HG03460 (cell line): ENCODE data around the gene HCFC1R1.

ENCODE experiments used
- ATAC-seq: cut with Tn5 transposase; IDR thresholded peaks from one replicate; pipeline ENCODE4 v1.9.1; 2021; ENCODE audit not compliant: unreplicated experiment

The HCFC1R1 gene

DNA sequence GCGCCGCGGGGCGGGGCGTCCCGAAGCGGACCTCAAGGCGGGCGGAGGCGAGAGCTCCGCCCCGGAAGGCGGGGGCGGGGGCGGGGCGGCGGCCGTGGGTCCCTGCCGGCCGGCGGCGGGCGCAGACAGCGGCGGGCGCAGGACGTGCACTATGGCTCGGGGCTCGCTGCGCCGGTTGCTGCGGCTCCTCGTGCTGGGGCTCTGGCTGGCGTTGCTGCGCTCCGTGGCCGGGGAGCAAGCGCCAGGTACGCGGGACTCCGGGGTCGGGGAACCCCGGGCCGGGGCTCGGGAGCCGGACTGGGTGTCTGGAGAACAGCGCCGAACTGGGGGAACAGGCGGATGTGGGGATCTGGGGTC, 3.5 kb downstream of the HCFC1R1 start, which contains the start of gene TNFRSF12A:
Gene TNFRSF12A, plus strand, starts transcription at position 122 of the 357 bp plus-strand sequence. Its CDS starts 30 bp downstream, at position 152.
- ATAC-seq, result no peak

DNA sequence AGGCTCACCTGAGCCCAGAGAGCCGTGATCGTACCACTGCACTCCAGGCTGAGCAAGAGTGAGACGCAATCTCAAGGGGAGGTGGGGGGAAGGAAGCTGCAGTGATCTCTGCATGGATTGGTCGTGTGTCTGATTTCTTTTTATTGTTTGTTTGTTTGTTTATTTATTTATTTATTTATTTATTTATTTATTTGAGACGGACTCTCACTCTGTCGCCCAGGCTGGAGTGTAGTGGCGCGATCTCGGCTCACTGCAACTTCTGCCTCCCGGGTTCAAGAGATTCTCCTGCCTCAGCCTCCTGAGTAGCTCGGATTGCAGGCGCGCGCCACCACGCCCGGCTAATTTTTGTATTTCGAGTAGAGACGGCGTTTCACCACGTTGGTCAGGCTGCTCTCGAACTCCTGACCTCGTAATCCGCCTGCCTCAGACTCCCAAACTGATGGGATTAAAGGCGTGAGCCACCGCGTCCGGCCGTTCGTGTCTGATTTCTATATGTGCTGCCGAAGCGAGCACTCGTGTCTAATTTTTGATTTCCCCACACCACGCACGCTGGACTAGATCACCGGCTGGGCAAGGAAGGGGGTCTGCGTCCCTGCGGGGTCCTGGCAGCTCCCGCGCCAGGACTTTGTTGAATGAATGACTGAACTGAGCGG, 4.0 kb downstream of the HCFC1R1 start:
- no peak for ATAC-seq

DNA sequence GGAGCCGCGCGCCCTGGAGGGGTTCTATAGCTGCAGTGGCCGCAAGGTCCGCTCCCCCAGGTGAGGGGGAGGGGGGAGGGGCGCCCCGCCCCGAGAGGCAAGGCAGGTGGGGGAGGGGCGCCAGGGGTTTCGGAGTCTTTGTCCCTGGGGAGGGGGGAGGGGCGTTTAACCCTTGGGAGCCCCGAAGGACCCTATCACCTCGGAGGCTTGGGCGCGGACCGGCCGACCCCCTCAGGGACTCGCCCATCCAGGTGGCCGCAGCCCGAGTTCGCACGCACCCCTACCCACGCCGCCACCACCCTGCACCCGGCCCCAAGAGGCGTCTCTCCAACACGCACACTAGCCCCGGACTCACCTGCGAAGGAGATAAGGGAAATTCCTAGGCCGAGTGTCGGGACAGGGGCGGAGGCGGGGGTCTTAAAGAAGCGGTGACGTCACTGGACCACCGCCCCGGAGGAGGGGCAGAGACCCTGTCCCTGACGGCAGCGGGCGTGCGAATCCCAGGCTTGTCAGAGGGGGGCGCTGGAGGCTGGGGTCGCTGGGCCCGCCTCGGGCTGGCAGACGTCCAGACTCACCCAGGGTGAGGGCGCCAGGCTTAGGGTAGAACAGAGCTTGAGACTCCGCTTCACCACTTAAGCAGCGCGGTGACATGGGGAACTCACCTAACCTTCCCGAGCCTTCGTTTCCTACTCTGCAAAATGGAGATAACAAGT, 5.8 kb downstream of the HCFC1R1 start, which contains the start of gene CLDN6:
Gene CLDN6, minus strand, starts transcription at position 390 of the 713 bp plus-strand sequence. CDS start 2,162 bp downstream, outside the sequence.
- no peak for ATAC-seq

DNA sequence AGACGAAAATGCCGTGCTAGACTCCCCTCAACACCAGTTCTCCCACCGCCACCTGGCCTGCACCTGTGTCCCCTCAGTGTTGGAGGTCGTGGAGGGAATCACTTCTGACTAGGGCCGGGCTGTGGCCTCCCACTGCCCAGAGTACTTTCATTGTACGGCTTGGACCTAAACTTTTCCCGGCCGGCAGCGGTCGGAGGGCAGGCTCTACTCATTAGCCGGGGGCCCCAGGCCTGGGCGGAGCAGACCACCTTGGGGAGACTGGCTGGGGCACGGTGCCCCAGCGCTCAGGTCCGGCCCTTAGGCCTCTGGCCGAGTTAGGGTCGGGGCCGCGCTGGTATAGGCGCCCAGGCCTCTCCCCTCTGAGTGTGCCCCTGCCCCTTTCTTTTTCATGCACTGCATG, 6.4 kb downstream of the HCFC1R1 start:
- ATAC-seq, result no peak

DNA sequence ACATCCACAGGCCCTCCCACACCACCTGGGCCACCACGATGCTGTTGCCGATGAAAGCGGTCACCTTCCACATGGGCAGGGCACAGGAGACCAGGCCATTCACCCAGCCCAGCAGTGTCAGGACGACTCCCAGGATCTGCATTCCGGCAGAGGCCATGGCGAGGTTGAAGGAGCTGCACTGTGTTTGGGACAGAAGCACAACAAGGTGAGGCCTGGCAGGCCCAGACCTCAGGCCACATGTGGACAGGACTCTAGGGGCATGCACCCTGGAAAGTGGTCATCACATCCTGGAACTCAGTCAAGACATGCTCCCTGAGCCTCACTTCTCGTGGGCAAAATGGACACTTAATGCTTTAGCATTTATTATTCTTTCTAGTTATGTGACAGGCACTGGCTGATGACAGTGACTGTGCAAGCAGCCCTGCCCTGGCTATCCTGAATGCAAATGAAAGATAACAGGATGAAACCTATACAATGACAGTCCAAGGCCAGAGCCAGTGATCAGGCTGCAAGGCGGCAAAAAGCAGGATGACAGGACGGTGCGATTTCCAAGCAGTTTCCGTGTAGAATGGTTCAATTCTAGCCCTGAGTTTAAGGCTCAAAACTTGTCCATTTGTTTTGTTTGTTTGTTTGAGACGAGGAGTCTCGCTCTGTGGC, 7.7 kb downstream of the HCFC1R1 start:
- no peak for ATAC-seq

DNA sequence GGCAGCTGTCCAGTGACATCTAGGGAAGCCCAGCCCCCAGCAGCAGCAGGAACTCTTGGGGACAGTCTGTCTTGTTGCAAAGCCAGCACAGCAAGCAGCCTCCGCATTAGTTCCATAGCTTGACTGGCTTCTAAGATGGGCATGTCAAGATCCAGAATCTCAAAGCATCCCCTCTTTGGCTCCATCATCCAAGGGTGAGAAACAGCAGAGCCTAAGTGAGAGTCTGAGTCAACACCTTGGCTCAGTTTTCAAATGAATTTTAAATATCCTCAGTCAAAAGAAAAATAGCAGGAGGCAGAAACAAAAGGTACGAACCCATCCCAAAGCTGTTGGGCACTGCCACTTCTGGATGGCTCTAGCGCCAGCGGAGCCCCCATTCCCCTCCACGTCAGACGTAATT, 8.8 kb downstream of the HCFC1R1 start:
- ATAC-seq, result no peak

DNA sequence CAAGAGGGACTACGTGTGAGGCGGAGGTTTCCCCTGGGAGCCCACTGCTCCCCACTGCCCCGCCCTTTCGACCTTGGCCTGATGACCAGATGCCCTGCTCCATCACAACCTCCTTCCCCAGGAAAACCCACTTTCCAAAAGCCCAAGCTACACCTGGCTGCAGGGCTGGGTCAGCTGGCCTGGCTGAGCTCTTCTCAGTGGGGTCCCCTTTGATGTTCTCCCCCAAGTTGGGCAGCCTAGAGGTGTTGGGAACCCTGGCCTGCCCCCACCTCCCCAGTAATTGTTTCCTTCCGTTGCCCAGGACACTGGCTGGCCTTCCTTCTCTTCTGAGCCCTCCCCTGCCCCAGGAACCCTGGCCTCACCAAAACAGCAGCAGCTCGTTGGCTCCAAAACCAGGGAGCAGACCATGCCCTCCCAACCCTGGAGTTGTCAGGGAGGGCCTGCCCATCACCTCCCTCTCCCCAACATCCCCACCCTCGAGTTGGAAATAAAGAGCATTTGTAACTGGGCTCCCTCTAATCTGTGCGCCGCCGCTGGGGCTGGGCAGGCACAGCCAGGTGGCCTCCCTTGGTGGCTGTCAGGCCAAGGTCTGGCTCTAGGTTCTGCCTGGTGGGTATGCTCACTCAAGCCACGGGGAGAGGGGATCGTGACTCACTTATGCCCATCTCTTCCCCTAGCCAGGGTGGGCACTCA, 9.6 kb downstream of the HCFC1R1 start:
- no peak for ATAC-seq

DNA sequence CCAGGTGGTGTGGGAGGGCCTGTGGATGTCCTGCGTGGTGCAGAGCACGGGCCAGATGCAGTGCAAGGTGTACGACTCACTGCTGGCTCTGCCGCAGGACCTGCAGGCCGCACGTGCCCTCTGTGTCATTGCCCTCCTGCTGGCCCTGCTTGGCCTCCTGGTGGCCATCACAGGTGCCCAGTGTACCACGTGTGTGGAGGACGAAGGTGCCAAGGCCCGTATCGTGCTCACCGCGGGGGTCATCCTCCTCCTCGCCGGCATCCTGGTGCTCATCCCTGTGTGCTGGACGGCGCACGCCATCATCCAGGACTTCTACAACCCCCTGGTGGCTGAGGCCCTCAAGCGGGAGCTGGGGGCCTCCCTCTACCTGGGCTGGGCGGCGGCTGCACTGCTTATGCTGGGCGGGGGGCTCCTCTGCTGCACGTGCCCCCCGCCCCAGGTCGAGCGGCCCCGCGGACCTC, 10.2 kb downstream of the HCFC1R1 start:
- ATAC-seq, result no peak

DNA sequence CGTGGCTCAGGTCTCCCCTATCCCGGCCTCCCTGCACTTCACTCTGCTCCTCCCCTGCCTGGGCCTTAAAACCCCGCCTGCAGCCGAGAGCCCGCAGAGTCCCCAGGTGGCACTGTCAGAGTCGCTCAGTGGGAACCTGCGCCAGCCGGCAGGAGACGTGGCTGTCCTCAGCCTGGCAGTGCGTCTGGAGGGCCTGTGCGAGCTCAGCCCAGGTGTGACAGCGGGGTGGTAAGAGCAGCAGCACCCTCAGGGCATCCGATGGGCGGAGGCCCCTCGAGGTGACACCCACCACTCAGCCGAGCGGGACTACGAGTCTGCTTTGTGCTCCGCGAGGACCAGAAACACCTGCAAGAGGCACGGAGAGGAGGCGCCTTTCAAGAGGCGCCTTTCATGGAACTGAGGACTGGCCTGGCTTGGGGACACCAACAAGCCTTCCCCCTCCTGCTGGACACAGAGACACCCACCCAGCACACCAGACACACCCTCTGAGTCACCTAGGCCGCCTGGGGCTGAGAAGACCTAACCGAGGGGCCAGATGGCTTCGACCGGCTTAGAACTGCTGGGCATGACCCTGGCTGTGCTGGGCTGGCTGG, 10.8 kb downstream of the HCFC1R1 start, which contains the start of gene CLDN9:
Gene CLDN9, plus strand, starts transcription at position 96 of the 593 bp plus-strand sequence. Its CDS starts 440 bp downstream, at position 536.
- ATAC-seq, result no peak

DNA sequence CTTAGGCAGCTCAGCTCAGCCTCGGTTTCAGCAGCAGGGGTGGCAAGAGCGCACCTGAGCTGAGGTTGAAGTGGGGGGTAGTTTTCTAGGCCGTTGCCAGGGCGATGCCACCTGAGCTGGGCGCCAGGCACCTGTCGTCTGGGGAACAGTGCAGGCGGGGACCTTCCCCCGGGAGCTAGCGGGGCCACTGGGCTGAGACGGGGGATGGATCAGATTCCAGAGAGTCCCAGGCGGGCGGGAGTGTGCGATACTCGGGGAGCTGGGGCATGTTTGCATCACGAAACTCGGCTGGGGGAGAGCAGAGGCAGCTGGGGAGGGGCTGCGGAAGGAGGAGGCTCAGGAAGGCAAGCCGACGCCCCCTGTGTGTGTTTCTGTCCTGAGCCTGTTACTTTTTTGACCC, 11.5 kb downstream of the HCFC1R1 start:
- ATAC-seq, result no peak

DNA sequence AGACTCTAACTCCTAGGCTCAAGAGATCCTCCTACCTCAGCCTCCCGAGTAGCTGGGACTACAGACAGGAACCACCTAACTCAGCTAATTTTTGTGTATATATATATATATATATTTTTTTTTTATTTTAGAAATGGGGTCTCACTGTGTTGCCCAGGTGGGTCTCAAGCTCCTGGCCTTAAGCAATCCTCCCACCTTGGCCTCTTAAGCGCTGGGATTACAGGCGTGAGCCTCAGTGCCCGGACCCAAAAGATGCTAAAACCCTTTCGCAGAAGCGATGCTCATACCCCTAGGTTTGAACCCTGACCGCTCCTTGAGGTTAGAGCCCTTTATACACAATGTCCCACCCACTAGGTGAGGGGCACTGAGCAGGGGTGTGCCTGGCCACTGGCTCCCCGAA, 13.2 kb downstream of the HCFC1R1 start:
- ATAC-seq, result no peak

DNA sequence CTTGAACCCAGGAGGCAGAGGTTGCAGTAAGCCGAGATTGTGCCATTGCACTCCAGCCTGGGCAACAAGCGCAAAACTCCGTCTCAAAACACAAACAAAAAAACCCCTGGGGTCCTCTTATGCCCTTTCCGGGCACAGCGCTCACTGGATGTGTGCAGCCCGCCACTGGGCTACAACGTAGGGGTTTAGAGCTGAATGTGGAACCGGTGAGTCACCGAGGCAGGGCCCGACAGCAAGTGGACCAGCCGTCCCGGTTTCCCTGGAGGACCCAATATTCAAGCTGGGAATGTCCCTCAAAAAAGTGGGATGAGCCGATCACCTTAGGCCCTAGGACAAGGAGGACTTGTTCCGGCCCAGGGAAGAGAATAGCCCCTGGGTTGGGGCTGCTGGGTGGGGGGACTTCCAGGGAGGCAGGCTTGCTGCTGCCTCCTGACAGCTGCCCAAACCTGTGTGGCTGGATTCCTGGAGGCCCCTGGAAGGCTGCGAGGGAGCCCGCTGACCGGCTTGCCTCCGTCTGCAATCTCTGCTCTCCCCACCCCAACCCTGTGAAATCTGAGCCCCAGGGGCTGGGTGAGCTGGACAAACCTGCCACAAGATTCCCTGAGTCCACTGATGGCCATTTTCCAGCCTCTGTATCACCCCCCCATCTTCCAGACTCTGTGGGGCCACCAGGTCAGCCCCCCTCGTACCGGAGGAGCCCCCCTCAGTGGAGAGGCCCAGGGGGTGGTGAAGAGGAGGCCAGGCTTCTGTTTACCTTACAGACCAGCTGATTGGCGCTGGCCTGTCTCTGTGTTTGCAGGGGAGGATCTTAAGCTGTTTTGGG, 14.0 kb downstream of the HCFC1R1 start:
- ATAC-seq, result no peak

DNA sequence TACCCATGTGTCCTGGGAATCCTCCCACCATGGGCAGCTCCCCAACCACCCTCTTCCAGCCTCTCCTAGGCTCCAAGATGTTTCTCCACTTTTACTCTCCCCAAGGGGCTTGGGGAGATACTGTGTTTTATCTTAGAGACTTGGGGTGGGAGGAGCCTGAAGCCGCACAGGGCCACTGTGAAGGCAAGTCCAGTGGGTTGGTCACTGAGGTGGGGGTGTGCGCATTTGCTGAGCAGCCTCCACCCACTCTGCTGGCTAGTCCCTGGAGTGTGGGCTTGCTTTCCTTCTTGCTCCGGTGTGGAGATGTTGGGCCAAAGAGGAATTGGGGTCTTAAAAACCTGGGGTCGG, 15.1 kb downstream of the HCFC1R1 start:
- no peak for ATAC-seq

DNA sequence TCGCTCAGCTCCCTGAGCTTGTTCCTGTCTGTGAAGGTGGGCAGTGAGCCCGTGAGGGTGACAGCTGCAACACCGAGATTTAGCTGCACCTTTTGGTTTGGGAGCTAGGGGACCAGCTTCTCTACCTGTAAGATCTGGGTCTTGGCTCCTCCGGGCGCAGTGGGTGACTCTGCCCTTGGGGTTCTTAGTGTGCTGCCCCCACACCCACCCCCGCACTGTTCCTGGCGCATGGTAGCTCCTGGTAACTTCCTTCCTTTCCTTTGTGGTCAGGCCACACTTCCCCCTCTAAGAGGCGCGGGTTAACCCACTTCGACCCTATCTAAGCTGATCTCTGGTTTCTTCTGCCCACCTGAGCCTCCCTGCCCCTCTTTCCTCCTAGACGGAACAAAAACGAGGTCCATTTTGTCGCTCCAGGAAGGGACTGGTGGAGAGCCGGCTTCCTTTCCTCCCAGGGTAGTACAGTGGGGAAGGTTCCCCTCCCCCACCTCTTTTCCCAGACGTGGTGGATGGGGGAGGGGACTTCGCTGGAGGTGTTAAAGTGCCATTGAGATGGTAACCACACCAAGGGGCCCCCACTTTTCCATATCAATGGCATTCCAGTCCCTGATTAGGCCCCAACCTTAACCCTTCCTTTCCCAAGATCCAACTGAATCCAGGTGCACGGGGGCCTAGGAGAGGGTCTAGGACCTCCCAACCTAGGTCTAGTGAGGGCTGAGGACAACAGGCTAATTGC, 15.6 kb downstream of the HCFC1R1 start:
- no peak for ATAC-seq

DNA sequence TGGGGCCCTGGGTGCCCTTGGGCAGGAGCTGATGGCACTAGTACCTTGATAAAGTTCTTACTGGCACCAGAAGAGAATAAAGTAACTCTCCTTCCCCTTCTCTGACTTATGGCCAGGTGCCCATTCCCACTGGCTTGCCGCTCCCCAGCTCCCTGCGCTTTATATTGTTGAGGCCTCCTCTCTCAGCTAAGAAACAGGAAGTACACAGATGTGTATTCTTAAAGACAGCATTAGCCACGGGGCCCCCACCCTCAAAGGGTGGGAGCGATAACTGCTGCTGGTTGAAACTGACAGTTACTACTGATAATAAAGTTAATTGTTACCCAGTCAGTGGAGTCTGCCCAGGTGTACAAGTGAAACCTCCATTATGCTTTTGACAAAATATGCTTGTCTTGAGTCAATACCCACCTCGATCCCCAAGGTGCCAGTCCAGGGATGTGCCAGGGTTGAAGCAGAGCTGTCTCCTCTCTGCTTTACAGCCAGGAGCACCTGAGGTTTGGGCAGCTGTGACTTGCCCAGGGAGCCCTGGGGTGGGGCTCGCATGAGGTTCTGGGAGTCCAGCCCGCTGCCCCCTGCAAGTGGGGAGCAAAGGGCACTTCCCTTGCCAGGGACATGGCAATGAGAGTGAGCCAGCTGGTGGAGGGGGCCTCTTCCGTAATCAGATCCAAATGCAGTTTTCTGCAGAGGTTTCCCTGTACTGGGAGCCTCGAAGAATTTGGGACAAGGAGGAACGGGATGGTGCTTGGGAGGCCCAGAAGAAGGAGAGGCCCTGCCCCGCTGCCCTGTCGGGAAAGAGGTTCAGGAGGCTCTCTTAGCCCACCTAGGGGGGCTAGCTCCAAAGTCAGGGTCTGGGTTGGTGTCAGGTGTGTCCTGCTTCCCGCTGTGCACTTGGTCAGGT, 16.4 kb downstream of the HCFC1R1 start:
- ATAC-seq, result no peak

DNA sequence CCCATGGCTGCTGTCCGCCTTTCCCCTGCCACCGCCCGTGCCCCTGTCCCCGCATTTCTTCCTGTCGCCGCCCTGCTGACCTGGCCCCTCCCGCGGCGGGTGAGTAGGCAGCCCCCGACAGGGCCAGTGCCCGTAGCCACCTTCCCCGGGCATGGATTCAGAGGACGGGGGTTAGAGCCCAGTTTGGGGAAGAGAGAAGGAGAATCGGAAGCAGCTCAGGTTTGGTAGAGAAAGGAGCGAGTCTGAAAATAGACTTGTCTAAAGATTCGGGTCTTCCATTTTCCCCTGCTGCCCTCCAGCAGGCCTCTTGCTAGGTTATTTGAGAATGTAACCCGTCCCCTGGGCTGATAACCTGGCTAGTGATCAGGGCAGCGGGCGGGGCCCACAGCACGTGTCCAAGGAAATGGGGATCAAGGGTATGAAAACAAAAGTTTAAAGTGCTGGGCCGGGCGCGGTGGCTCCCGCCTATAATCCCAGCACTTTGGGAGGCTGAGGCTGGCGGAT, 18.9 kb downstream of the HCFC1R1 start:
- ATAC-seq, result no peak

DNA sequence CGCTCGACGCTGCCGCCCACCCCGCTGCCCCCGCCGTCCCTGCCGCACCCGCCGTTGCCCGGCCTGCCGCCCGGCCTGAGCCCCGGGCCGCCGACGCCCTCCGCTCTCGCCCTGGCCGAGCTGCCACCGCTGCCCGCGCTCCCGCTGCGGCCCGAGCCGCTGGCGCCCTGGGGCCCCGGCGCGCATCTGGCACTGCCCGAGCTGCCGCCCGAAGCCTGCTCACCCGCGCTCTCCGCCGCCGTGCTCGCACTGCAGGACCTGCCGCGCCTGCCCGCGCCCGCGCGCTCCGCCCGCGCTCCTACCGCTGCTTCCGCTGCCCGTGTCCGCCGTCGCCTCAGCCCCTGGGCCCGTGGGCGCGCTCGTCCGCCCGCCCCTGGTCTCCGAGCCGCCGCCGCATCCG, 19.4 kb downstream of the HCFC1R1 start:
- peak; percentile 5 for ATAC-seq

DNA sequence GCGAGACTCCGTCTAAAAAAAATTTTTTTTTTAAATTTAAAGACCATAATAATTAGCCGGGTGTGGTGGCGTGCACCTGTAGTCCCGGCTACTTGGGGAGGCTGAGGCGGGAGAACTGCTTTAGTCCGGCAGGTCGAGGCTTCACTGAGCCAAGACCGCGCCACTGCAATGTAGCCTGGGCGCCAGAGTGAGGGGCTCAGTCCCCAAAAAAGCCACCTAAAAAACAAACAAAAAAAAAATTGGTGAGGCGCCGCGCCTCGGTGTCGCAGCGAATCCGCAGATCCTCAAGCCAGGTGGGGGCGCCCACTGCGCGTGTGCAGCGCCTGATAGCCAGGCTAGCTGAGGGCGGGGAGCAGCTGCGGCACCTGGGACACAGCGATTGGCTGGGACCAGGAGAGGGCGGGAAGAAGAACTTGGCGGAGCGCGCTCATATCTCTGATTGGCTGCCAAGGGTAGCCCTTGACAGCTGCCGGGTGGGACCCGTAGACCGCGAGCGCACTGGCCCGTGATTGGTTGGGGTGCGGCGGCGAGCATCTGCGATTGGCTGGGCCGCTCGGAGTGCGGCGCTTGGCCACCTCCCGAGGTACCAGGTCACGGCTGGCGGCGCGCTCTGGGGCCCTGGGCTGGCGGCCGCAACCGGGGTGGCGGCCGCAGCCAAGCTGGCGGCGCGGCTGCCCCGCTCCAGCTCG, 20.0 kb downstream of the HCFC1R1 start:
- peak; percentile 91 for ATAC-seq
